Head of caudate nucleus (tissue), 42 donors: ENCODE measurements around the gene PDGFRB.
A peak's percentile ranks its signal among the peaks of the same experiment; 100 is the strongest.

Source experiments
- DNase-seq, 42 donors: peaks; one replicate each; pipeline versions ENCODE4 v3.0.0 to v3.0.0-alpha.2; 2020 to 2021; ENCODE audit warnings: mixed read lengths in 7 of 42
- intact Hi-C: fragments of 100-400 bp; cut with DNase I; formaldehyde crosslinking; loops from one replicate; pipeline ENCODE4 v1.15.0; 2022

The PDGFRB gene

GRCh38 chr5:150184006-150184405 is 28.4 kb upstream of the PDGFRB start:
- intact Hi-C loops, result no loop called here
- no peak for DNase-seq

GRCh38 chr5:150183436-150183835 is 27.8 kb upstream of the PDGFRB start:
- intact Hi-C loops, result no loop called here
- DNase-seq, result no peak

DNA sequence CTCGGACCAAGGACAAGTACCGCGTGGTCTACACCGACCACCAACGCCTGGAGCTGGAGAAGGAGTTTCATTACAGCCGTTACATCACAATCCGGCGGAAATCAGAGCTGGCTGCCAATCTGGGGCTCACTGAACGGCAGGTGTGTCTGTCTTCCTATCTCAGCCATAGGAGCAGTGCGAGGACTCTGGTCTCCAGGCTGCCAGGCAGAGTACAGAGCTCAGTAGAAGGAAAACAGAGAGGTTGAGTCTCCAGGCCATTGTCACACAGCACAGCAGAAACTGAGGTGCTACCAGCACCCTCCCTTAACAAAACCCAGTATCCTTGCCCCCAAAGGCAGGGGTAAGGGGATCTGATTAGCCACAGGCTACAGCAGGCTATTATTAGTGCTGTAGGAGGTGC is 27.1 kb upstream of the PDGFRB start:
- intact Hi-C loops, result no loop called here
- no peak for DNase-seq

GRCh38 chr5:150181766-150182545 is 26.3 kb upstream of the PDGFRB start:
- intact Hi-C loops, result no loop called here
- DNase-seq, result no peak

- no peak for DNase-seq
- intact Hi-C loops, result no loop called here
These were observed 25.4 kb upstream of the PDGFRB start for GRCh38 chr5:150181027-150181426.

GRCh38 chr5:150180241-150181026 is 24.8 kb upstream of the PDGFRB start:
- intact Hi-C loops, result no loop called here
- DNase-seq, result peak; percentile 12 to 86 (median 58)

- no peak for DNase-seq
- intact Hi-C loops, result no loop called here
These were observed 23.5 kb upstream of the PDGFRB start for GRCh38 chr5:150179019-150179620.

DNA sequence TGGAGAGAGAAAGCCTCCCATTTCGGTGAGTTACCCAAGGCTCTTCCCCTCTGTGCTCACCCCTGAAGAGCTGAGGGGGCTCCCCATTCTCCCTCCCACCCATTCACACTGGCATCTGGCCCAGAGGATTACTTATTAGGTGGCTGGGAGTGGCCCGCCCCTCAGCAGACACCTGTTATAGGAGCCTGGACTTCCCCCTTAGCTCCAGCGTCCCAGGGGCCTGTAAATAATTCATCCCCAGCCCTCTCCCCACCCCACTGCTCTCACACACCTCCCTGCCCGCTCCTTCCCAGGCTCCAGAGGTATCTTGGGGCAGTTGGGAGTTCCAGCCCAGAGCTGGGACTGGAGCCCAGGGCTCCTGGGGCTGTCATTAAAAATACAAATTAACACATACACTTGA is 22.6 kb upstream of the PDGFRB start:
- intact Hi-C loops, result no loop called here

GRCh38 chr5:150177721-150178120 is 22.1 kb upstream of the PDGFRB start:
- DNase-seq, result no peak

More for the DNA sequence above, 22.6 kb upstream of the PDGFRB start:
- DNase-seq, result no peak

GRCh38 chr5:150176745-150177477 is 21.3 kb upstream of the PDGFRB start:
- DNase-seq, result no peak
- intact Hi-C loops, result no loop called here

More at GRCh38 chr5:150177721-150178120, 22.1 kb upstream of the PDGFRB start:
- intact Hi-C loops, result no loop called here

GRCh38 chr5:150175536-150175935 is 19.9 kb upstream of the PDGFRB start:
- intact Hi-C loops, result no loop called here

DNA sequence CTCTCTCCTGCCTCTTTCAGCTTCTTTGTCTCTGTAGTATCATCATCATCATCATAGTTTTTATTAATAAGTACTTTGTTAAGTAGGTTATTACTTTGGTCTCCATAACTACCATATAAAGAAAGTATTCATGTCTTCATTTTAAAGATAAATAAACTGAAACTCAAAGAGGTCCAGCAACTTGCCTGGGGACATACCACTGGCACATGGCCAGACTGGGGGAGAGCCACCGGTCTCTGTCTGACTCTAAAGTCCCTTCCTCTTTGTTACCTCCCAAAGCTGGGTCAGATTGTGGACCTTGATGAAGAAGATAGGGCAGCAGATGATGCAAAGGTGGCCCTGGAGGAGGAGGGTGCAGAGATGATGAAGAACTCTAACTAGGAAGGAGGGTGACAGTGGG is 19.4 kb upstream of the PDGFRB start:
- intact Hi-C loops, result no loop called here
- DNase-seq, result no peak

More at GRCh38 chr5:150175536-150175935, 19.9 kb upstream of the PDGFRB start:
- no peak for DNase-seq

- intact Hi-C loops, result no loop called here
- DNase-seq, result no peak
These were observed 18.6 kb upstream of the PDGFRB start for GRCh38 chr5:150174285-150174684.

- intact Hi-C loops, result no loop called here
- no peak for DNase-seq
These were observed 17.5 kb upstream of the PDGFRB start for GRCh38 chr5:150173161-150173560.

DNA sequence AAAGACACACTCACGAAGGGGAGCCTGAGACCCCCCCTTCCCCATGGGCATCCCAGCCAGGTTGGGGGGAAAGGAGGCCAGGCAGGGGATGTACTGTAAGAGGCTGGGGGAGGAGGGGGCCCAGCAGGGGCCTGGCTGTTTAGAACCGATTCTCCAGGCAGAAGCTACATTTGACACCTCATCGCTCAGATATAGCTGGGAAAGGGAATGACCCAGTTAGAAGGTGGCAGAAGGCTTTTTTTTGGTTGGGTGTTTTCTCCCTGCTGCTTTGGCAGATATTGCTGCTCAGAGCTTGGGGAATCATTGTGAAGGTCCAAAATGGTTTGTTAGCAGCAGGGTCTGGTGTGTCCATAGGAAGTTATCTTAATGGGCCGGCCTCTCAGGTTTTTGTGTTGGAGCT is 16.9 kb upstream of the PDGFRB start:
- DNase-seq, result no peak
- intact Hi-C loops, result no loop called here

DNA sequence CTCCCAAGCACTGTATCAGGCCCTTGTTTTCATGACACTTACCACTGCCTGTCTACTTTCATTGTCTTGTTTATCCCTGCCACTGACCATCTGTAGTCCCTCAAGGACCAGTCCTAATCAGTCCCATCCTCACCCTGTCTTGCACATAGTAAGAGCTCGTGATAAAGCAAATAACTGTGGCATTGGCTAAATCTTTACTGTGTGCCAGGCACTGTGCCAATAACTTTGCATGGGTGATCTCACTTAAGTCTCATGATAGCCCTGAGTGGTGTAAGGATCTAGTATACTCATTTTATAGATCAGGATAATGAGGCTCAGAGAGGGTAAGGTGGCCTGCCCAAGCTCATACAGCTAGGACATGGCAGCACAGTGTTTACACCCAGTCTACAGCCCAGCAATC is 16.5 kb upstream of the PDGFRB start:
- no peak for DNase-seq
- intact Hi-C loops, result no loop called here

GRCh38 chr5:150168864-150169263 is 13.2 kb upstream of the PDGFRB start:
- intact Hi-C loops, result loop anchor here (5.0 kb wide), 1 partner anchor 43 kb away; no protein-coding TSS in a partner anchor
- no peak for DNase-seq

DNA sequence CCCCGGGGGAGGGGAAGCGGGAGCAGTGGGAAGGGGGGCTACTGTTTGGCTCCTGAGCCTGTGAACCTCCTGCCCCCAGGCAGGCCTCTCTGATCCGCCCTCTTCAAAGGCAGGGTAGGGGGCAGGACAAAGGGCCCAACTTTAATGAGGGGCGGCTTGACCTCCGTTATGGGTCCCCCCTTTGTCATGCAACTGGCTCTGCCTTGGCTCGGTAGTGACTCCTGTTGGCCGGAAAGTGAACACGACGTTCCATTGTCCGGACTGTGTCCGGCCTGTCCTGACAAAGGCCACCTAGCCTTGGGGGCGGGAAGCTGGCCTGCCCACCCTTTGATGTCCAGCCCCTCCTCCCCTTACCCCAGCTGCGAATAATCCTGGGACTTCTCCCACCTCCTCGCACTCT is 12.3 kb upstream of the PDGFRB start:
- intact Hi-C loops, result loop anchor here (5.0 kb wide), 1 partner anchor 44 kb away; no protein-coding TSS in a partner anchor

GRCh38 chr5:150167512-150167850 is 11.8 kb upstream of the PDGFRB start:
- no peak for DNase-seq
- intact Hi-C loops, result loop anchor here (5.0 kb wide), 1 partner anchor 45 kb away; no protein-coding TSS in a partner anchor

More for the DNA sequence above, 12.3 kb upstream of the PDGFRB start:
- DNase-seq, result no peak
